Measurements from ENCODE around the gene TBC1D16. TPM values are rescaled to one million over a fixed set of nuclear protein-coding genes. Genes with fewer than 3 reads are reported as not detected.

Gene TBC1D16
- total RNA-seq, 6 experiments from 2014 or later, result 15.1 to 25.5 (median 17.9) TPM

DNA sequence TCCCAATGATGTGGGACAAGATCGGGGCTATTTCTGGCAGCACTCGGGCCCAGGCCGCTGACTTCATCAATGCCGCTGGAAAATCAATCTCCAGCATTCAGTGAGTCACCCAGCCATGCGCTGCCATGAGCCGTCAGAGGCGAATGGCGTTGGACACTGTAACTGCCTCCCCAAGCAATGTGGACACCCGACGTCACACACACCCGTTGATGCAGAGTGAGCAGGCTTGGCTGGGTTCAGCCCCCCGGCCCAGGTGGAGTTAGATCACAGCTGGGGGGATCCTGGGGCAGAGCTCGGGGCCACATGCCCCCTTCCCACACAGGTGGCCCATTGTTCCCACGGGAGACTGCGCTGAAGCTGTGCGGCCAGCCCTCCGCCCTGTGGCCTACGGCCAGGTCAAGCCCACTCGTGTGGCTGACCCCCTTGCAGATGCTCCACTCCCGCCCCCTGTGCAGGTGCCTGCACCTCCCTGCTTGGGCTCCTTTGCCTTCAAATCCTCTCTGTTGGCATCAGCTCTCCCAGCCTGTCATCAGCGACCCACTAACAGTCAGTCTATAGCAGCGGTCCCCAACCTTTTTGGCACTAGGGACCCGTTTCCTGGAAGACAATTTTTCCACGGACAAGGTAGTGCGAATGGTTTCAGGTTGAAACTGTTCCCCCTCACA lies 89.9 kb downstream of the TBC1D16 start:
- H3K9me3 Mint-ChIP-seq, result no peaks in the 10 kb centered on the region
- DNase-seq, result no peak
- TF ChIP-seq, protein P1, sequence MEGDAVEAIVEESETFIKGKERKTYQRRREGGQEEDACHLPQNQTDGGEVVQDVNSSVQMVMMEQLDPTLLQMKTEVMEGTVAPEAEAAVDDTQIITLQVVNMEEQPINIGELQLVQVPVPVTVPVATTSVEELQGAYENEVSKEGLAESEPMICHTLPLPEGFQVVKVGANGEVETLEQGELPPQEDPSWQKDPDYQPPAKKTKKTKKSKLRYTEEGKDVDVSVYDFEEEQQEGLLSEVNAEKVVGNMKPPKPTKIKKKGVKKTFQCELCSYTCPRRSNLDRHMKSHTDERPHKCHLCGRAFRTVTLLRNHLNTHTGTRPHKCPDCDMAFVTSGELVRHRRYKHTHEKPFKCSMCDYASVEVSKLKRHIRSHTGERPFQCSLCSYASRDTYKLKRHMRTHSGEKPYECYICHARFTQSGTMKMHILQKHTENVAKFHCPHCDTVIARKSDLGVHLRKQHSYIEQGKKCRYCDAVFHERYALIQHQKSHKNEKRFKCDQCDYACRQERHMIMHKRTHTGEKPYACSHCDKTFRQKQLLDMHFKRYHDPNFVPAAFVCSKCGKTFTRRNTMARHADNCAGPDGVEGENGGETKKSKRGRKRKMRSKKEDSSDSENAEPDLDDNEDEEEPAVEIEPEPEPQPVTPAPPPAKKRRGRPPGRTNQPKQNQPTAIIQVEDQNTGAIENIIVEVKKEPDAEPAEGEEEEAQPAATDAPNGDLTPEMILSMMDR (IDR thresholded peaks at IDR 0.05), result no peak
- H3K36me3 Mint-ChIP-seq (ENCODE audit: low read depth), result peaks cover 14% of the 10 kb centered on the region
- no peaks in the 10 kb centered on the region for H3K4me1 Mint-ChIP-seq (ENCODE audit: low read depth)
- H3K4me3 Mint-ChIP-seq, result no peak overlapping the region
- no peak overlapping the region for H3K27ac Mint-ChIP-seq
- H3K27me3 Mint-ChIP-seq (ENCODE audit: insufficient read depth), result no peaks in the 10 kb centered on the region; the same call in 1 of the 2 replicates

DNA sequence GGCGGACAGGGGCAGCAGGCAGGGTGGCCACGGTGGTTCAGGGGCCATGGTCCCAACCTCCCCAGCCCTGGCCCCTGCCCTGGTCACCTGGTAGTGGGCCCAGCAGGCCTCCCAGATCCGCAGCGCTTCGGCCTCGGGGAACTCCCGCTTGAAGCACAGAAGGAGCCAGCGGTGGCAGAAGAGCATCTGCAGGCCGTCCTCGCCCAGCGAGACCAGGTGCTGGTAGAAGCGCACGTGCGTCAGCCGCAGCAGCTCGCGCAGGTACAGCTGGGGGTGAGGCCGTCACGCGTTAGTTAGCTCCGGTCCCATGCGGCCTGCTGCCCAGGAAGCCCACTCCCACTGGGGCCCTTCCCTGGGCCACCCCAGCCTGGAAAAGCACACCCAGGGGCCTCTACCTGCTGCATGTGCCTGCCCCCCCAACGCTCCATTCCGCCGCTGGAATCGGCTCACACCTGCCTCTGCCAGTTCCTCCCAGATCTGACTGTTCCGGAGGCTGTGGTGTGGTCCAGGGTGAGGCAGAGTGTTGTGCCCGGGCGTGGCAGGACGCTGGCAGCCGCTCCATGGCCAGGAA lies 90.8 kb downstream of the TBC1D16 start:
- no peak overlapping the region for H3K4me3 Mint-ChIP-seq
- H3K36me3 Mint-ChIP-seq (ENCODE audit: low read depth), result peaks cover 14% of the 10 kb centered on the region
- no peak for DNase-seq
- TF ChIP-seq, protein P1 (IDR thresholded peaks at IDR 0.05), result no peak
- no peaks in the 10 kb centered on the region for H3K9me3 Mint-ChIP-seq
- no peaks in the 10 kb centered on the region for H3K4me1 Mint-ChIP-seq (ENCODE audit: low read depth)
- H3K27ac Mint-ChIP-seq, result no peak overlapping the region
- no peaks in the 10 kb centered on the region; the same call in 1 of the 2 replicates for H3K27me3 Mint-ChIP-seq (ENCODE audit: insufficient read depth)

DNA sequence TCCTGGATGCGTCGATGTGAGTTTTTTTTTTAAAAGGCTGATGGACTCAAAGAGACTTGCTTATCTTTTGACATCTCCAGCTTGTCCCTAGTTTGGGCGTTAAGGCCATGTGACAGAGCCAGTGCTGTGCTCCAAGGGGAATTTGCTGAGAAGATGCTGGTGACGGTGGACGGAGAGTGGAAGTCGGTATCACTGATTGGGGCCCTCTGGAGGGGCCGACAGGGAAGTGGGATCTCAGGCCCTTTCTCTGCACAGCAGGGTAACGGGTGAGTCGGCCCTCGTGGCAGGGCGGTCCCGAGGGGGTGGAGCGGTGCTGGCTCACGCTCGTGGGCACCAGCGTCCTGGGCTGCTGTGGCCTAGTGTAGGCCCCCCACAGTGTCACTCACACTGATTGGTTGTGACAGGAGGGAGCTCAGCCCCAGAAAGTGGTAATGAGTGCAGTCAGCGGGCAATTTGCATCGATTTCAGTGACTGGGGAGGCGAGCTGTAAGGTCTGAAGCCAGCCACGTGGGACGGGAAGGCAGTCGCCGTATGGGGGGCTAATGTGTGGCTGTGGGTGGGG lies 91.3 kb downstream of the TBC1D16 start:
- DNase-seq, result no peak
- Mint-ChIP-seq H3K4me3 (no peak overlapping the region), H3K27ac (no peak overlapping the region), H3K36me3 (ENCODE audit: low read depth) (peaks cover 14% of the 10 kb centered on the region), H3K4me1 (ENCODE audit: low read depth) (no peaks in the 10 kb centered on the region), H3K27me3 (ENCODE audit: insufficient read depth) (no peaks in the 10 kb centered on the region; the same call in 1 of the 2 replicates), H3K9me3 (no peaks in the 10 kb centered on the region)
- TF ChIP-seq, protein P1 (IDR thresholded peaks at IDR 0.05), result no peak

DNA sequence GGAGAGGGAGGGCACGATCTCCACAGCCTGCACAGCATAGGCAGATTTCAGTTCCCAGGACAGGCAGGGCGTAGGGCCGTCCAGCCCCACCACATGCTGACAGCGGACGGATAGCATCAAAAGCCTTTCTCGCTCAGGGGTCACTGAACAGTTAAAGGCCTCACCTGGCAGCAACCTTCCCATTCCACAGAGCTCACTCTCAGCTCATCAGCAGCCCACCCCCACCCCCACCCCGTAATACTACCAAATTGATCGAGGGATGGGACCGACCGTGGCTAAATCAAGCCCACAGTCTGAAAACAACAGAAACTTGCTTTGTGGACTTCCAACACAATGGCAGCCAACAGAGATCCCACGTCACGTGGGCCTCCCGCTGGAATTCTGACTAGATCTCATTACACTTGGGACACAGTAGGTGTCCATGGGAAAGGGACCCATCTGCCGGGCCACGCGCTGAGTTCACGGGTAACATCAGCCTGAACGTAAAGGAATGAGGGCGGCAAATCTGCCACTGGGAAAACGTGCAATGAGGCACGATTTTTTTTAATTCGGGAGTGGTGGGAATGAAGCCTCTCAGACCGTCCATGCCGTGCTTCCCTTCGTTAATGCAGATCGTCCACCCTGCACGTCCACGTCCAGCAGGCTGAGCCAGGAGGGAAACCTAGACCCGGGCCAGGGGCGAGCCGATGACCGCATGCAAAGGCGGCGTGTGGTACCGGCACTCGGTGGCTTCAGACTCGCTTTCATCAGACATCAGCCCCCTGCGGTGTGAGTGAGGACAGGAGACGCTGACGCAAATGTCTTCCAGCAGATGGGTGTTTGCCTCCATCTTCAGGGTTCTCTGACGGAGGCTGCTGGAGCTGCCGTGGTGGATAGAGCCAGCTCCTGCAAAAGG lies 92.1 kb downstream of the TBC1D16 start:
- Mint-ChIP-seq H3K9me3 (no peaks in the 10 kb centered on the region), H3K4me3 (no peak overlapping the region), H3K27me3 (ENCODE audit: insufficient read depth) (no peaks in the 10 kb centered on the region; the same call in 1 of the 2 replicates), H3K27ac (no peak overlapping the region), H3K36me3 (ENCODE audit: low read depth) (peaks cover 14% of the 10 kb centered on the region), H3K4me1 (ENCODE audit: low read depth) (no peaks in the 10 kb centered on the region)
- no peak for DNase-seq
- TF ChIP-seq, protein P1 (IDR thresholded peaks at IDR 0.05), result no peak

DNA sequence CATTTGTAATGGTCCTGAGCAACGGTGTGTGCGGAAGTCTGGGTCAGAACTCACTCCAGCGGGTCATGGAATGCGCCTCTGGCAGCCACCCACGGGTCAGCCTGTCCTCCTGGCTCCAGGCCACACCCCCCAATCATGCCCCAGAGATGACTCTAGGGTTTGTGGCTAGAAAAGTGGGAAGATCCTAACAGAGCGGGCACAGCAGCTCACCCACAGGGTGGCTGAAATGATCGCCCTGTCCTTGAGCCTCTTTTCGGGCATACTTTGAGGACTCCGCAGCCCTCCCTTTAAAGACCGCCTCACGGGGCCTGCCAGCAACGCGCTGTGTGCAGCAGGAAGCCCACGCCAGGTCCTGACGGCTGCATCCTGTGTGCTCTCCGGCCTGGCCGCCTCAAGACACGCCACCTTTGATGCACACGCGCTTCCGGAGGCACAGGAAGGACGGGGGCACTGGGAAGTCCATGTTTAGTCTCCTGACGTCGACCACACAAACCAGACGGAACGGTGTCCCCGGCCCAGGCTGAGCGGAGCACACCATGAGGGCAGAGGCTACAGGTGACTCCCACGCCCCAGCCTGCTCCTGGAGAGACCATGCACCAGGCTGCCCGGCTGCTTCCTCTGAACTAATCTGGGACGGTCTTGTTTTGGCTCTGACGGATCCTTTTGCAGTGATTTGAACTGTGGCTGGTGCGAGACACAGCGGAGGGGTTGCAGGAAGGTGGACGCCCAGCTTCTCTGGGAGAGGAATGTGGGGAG lies 92.9 kb downstream of the TBC1D16 start:
- Mint-ChIP-seq H3K27ac (no peak overlapping the region), H3K4me1 (ENCODE audit: low read depth) (peaks cover 5% of the 10 kb centered on the region), H3K9me3 (no peaks in the 10 kb centered on the region), H3K4me3 (no peak overlapping the region), H3K36me3 (ENCODE audit: low read depth) (peaks cover 14% of the 10 kb centered on the region), H3K27me3 (ENCODE audit: insufficient read depth) (no peaks in the 10 kb centered on the region; the same call in 1 of the 2 replicates)
- no peak for DNase-seq
- TF ChIP-seq, protein P1 (IDR thresholded peaks at IDR 0.05), result no peak
